Central memory CD4-positive, alpha-beta T cell (primary cell): ENCODE measurements around the gene BEND6.

Source experiments
- DNase-seq: peaks from one replicate; pipeline ENCODE4 v3.0.0; 2022
- total RNA-seq, 3 experiments: gene quantifications; one replicate each; lab custom pipeline; 2026; lab: John Stamatoyannopoulos, UW

BEND6 gene
- 0 to 0.16 (median 0.07) reads per million in 3 experiments for total RNA-seq

- DNase-seq = no peak
Measured at GRCh38 chr6:56954403-56955170, at the start of gene BEND6. Gene BEND6, plus strand, starts transcription at chr6:56955107. Its CDS starts 26,704 bp downstream, at chr6:56981811.

DNA sequence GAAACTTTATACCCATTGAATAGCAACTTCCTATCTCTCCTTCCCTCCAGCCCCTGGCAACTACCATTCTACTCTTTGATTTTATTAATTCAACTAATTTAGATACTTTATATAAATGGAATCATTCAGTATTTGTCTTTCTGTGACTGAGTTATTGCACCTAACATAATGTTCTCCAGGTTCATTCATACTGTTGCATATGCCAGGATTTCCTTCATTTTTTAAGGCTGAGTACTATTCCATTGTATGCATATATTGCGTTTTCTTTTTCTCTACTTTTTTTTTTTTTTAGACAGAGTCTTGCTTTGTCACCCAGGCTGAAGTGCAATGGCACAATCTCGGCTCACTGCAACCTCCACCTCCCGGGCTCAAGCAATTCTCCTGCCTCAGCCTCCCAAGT lies 49.5 kb upstream of the BEND6 start:
- DNase-seq = no peak

DNA sequence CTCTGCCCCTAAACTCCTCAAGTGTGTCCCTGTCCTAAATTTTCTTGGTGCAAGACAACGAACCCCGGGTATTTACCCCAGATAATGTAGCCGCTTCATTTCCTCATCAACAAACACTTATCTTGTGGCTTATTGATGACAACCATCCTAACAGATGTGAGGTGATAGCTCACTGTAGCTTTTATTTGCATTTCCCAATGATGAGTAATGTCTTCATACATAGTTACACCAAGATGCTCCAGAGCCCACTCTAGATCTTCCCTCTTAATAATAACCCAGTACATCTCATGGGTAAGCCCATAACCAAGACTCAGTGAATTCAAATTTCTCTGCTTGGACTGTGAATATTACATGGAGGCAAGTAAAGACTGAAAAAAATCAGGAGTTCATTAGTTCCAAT lies 48.2 kb upstream of the BEND6 start:
- DNase-seq = no peak

- DNase-seq = no peak
Measured at GRCh38 chr6:56909115-56909907, 45.6 kb upstream of the BEND6 start.

GRCh38 chr6:56911847-56912246 lies 43.1 kb upstream of the BEND6 start:
- DNase-seq = no peak

GRCh38 chr6:56913285-56914074 lies 41.4 kb upstream of the BEND6 start:
- no peak for DNase-seq

- DNase-seq = no peak
Measured at GRCh38 chr6:56914798-56915658, 39.9 kb upstream of the BEND6 start.

GRCh38 chr6:56915832-56916231 lies 39.1 kb upstream of the BEND6 start:
- DNase-seq = no peak

DNA sequence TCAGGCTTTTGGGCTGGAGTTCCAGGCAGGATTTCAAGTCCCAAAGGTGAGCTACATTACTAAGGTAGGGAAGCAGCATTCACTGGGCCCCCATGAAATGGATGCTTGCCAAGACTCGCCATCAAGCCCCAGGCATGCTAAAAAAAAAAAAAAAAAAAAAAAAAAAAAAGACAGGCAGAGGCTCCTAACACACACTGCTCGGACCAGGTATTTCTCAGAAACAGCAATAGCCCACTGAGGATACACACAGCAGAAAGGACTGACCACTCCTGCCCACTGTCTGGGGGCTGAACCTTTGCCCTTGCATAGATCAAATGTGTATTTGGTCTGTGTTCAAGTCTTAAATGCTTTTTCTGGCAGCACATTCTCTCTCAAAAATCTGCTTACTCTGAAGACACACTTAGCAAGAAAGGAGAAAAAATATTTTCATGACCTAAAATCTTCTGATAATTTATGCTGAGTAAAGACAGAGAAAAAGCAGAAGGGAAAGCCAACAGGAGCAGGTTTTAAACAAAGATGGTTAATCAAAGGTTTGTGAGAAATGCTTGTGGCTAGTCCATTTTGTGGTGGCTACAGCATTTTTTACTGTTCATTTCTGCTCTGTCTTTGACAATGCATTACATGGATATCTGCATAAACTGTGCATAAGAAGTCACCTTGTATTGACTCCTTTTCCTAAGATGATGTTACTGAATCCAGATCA lies 37.9 kb upstream of the BEND6 start:
- DNase-seq = no peak

- no peak for DNase-seq
Measured at GRCh38 chr6:56922645-56923044, 32.3 kb upstream of the BEND6 start.

DNA sequence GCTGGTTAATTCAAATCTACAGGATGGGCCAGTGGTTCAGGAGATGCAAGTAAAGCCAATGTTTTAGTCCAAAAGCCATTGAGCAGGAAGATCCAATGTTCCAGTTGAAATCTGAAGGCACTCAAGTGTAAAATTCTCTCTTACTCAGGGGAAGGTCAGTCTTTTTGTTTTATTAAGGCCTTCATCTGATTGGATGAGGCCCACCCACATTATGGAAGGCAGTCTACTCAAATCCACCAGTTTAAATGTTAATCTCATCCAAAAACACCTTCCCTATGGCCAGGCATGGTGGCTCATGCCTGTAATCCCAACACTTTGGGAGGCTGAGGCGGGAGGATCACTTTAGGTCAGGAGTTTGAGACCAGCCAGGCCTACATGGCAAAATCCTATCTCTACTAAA lies 31.3 kb upstream of the BEND6 start:
- no peak for DNase-seq

- no peak for DNase-seq
Measured at GRCh38 chr6:56927538-56928453, 27.1 kb upstream of the BEND6 start.

DNA sequence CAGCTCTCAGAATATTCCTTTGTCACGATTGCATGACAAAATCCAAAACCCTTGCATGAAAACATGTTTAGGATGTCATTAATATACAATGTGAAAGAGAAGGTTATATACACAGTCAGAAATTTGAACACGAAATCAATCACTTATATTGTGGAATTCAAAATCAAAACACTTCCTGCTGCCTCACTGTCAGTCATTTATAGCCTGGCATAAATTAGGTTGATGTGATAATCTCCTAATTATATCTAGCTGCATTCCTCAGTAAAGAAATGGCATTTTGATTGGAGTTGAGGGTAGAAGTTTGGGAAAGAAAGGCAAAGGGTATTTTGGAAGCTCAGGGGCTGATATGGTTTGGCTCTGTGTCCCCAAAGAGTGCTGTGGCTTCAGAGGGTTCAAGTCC lies 24.1 kb upstream of the BEND6 start:
- DNase-seq = no peak

GRCh38 chr6:56932910-56933477 lies 21.9 kb upstream of the BEND6 start:
- DNase-seq = no peak

- DNase-seq = no peak
Measured at GRCh38 chr6:56933650-56934049, 21.3 kb upstream of the BEND6 start.

DNA sequence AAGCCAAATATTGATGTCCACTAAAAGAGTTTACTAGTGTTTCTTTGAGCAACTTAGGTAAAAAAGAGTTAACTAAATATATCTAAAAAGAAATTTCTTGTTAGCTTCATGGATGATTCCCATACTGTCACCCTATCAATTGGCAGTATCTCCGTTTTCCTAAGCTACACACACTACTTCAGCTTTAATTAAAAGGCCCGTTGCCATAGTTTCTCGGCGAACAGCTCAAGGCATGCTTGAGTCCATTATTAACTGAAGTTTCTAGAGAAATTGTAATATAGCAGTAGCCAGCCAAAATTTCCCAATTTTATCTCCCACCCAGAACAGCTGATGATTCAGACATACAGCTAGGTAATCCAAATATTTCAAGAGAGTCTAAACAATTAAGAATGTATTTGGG lies 20.0 kb upstream of the BEND6 start:
- no peak for DNase-seq

- DNase-seq = no peak
Measured at GRCh38 chr6:56936466-56936865, 18.4 kb upstream of the BEND6 start.

DNA sequence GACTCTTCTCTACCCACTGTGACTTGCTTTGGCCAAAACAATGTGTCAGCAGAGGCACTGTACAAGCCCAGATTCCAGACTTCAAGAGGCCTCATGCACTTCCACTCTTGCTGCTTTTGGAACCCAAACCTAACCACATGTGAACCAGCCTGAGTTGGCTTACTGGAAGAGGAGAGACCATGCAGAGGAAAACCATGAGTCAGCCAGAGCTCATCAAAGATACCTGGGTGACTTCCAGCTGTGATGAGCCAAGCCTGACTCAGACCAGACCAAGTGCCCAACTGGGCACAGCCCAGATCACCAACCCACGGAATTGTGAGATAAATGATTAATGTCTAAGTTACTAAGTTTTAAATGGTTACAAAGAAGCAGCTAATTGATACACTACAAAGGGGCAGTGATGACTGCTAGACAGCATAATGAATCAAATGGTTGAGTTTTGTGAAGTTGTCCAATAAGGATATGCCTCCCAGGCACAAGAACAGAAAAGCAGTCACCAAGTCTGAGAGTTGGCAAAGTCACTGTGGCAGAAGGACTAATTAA lies 16.2 kb upstream of the BEND6 start:
- DNase-seq = no peak

DNA sequence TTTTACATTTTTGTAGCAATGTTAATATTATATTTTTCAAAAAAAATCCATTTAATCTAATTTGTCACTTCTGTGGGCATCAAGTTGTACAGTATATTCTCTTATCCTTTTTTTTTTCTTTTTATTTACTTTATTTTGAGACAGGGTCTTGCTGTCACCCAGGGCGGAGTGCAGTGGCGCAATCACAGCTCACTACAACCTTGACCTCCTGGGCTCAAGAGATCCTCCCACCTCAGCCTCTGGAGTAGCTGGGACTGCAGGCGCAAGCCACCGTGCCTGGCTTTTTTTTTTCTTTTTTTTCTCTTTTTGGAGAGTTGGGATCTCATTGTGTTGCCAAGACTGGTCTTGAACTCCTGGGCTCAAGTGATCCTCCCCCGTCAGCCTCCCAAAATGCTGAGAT lies 14.4 kb upstream of the BEND6 start:
- no peak for DNase-seq

DNA sequence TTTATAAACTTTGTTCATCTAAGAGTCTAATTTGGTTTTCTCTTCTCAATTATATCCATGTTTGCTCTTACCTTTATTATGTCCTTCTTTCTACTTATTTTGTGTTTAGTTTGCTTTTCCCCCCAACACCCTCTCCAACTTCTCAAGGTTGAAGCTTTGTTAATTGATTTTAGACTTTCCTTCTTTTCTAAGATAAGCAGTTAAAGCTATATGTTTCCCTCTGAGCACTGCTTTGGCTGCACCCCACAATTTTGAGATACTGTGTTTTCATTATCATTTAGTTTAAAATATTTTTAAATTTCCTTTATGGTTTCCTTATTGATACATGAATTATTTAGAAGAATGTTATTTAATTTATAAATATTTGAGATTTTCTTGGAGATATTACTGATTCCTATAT lies 13.9 kb upstream of the BEND6 start:
- no peak for DNase-seq
